IMR-90 (cell line): Measurements from ENCODE around the gene GARIN3. TPM values are rescaled to one million over a fixed set of nuclear protein-coding genes. Genes with fewer than 3 reads are reported as not detected.

ENCODE experiments used
- polyA plus RNA-seq, 3 experiments: library from polyadenylated mRNA; depleted of rRNA; stranded (reverse); fragments of >200 nt; gene quantifications; 2 replicates each; pipeline ENCODE4 v1.2.3, GENCODE V29; 2012; ENCODE audit warnings: low replicate concordance in 1 of 3
- total RNA-seq: library from RNA; depleted of rRNA; stranded (reverse); fragments of >200 nt; gene quantifications from 2 replicates; pipeline ENCODE4 v1.2.3, GENCODE V29; 2012
- TF ChIP-seq, protein P1 (sequence below): fragments of 150-350 bp; IDR thresholded peaks from 2 replicates; pipeline ENCODE4 v1.6.1; 2016; ENCODE audit warnings: low read depth, mild to moderate bottlenecking, low read length, moderate library complexity, borderline replicate concordance

The GARIN3 gene
- total and polyA plus RNA-seq, 2 of the 4 experiments (the other 2 are of a cell fraction) = not detected

- TF ChIP-seq, protein P1, sequence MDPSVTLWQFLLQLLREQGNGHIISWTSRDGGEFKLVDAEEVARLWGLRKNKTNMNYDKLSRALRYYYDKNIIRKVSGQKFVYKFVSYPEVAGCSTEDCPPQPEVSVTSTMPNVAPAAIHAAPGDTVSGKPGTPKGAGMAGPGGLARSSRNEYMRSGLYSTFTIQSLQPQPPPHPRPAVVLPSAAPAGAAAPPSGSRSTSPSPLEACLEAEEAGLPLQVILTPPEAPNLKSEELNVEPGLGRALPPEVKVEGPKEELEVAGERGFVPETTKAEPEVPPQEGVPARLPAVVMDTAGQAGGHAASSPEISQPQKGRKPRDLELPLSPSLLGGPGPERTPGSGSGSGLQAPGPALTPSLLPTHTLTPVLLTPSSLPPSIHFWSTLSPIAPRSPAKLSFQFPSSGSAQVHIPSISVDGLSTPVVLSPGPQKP = no peak
Measured at GRCh38 chr5:157148734-157149615, 17.1 kb downstream of the GARIN3 start (continued).
